Ovary (tissue), 3 donors: Measurements from ENCODE around the gene MED14.

ENCODE experiments used
- CTCF ChIP-seq, 3 donors: fragments of 450-650 bp in 2 of 3; fragments of 200-600 bp in 1 of 3; IDR thresholded peaks; one replicate each; pipeline versions ENCODE4 v1.5.1 to v1.8.0; 2016 to 2022; ENCODE audit warnings: antibody characterized with exemption in 3 of 3, mild to moderate bottlenecking in 1 of 3
- EP300 ChIP-seq: sonication (generic); formaldehyde crosslinking; IDR thresholded peaks from one replicate; pipeline ENCODE4 v1.6.1; 2017; ENCODE audit warnings: antibody characterized with exemption
- POLR2A ChIP-seq: fragments of 450-650 bp; IDR thresholded peaks from one replicate; pipeline ENCODE4 v1.6.1; 2017; ENCODE audit warnings: antibody characterized with exemption, mild to moderate bottlenecking, moderate library complexity
- donor health status: DM: no; HTN: no; CAD: no.

DNA sequence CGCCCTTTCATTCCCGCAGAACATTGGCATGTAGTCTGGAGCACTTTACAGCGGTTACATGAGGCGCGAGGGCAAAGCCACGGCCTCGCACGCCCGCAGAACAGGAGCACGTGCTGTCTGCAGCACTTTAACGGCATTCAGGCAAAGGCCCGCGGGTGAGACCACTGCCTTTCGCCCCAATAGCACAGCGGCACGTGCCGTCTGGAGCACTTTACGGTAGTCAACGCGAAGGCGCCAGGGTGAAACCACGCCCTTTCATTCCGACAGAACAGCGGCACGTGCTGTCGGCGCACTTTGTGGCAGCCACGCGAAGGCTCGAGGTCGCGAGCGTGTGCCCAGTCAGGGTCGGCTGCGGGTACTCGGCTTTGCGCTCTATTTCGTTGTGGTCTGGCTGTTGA is 112.2 kb downstream of the MED14 start, which contains the start of gene MPC1L:
- TF ChIP-seq CTCF (IDR thresholded peaks at IDR 0.05), result no peak
- TF ChIP-seq EP300, result no peak
- TF ChIP-seq POLR2A, result no peak
